ENCODE results near the gene PTTG1. TPM values are rescaled to one million over a fixed set of nuclear protein-coding genes. Genes with fewer than 3 reads are reported as not detected.

Gene PTTG1
- polyA plus RNA-seq, 1 donor from 2014 or later: 19.1 TPM

DNA sequence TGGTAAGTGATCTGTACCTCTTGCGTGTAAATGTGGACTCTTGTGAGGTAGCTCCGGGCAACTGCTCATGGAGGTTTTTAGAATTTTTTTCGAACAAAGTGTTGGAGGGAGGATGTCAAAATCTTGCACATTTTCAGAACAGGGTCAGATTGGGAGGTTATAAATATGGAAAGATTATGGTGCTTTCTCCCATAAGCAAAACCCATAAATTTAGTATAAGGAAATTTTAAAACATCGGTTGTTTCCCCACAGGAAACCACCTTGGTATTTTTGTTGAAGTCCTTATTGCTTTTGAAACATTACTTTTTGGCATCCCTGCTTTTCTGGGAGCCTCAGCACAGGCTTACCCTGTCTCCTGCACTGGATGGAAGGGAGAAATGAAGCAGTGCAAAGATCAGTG is 33.9 kb downstream of the PTTG1 start:
- H3K27me3 Mint-ChIP-seq: peaks cover 9% of the 10 kb centered on the region
- no peaks in the 10 kb centered on the region for H3K36me3 Mint-ChIP-seq
- no peak overlapping the region for H3K4me3 Mint-ChIP-seq
- H3K4me1 Mint-ChIP-seq: peaks cover 3 to 9% (median 4%) of the 10 kb centered on the region in 3 donors
- no peak overlapping the region for H3K27ac Mint-ChIP-seq
- no peaks in the 10 kb centered on the region for H3K9me3 Mint-ChIP-seq

DNA sequence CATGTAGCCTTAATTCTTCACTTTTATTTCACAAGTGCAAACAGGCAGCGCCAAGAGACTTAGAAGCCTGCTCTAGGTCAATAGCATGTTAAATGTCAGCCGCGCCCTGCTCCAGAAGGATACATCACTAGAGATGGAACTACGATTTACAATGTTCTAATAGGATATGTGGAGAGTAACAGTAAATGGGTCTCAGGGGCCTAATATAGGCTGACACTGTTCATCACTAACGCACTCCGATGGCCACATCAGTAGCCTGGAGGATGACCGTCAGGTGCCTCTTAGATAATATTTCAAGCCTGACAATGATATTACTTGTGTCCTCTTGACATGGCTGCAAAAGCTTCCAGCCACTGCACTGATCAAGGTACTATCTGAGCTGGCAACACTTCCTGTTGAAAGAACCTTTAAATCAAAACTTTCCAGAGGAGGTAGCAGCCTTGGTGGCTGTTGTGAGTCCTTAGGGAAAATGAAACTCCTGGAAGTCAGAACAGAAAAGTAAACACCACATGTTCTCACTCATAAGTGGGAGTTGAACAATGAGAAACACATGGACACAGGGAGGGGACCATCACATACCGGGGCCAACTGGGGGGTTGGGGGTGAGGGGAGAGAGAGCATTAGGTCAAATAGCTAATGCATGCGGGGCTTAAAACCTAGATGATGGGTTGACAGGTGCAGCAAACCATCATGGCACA is 35.0 kb downstream of the PTTG1 start:
- Mint-ChIP-seq H3K4me1 (peaks cover 3 to 10% (median 4%) of the 10 kb centered on the region in 3 donors), H3K36me3 (no peaks in the 10 kb centered on the region), H3K27ac (no peak overlapping the region), H3K9me3 (no peaks in the 10 kb centered on the region), H3K27me3 (peaks cover 9% of the 10 kb centered on the region), H3K4me3 (no peak overlapping the region)

DNA sequence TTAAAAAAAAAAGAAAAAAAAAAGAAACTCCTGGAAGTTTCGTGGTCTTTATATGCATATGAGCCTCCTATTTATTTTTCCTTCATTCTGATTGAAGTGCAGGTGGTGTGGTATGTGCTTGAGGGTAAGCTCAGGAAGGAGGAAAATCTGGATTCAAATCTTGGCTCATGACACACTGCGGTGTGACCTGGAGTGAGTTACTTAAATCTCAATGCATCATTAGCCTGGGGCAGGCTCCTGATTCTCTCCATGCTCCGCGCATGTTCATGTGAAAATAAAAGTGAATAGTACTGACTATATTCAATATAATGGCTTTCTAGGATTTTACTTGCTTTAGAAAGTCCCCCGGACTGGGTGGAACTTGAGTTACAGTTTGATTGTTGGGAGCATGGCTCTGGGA is 35.6 kb downstream of the PTTG1 start:
- Mint-ChIP-seq H3K36me3 (no peaks in the 10 kb centered on the region), H3K4me3 (no peak overlapping the region), H3K27me3 (peaks cover 9% of the 10 kb centered on the region), H3K9me3 (no peaks in the 10 kb centered on the region), H3K27ac (no peak overlapping the region), H3K4me1 (peaks cover 4 to 12% (median 5%) of the 10 kb centered on the region in 3 donors)

DNA sequence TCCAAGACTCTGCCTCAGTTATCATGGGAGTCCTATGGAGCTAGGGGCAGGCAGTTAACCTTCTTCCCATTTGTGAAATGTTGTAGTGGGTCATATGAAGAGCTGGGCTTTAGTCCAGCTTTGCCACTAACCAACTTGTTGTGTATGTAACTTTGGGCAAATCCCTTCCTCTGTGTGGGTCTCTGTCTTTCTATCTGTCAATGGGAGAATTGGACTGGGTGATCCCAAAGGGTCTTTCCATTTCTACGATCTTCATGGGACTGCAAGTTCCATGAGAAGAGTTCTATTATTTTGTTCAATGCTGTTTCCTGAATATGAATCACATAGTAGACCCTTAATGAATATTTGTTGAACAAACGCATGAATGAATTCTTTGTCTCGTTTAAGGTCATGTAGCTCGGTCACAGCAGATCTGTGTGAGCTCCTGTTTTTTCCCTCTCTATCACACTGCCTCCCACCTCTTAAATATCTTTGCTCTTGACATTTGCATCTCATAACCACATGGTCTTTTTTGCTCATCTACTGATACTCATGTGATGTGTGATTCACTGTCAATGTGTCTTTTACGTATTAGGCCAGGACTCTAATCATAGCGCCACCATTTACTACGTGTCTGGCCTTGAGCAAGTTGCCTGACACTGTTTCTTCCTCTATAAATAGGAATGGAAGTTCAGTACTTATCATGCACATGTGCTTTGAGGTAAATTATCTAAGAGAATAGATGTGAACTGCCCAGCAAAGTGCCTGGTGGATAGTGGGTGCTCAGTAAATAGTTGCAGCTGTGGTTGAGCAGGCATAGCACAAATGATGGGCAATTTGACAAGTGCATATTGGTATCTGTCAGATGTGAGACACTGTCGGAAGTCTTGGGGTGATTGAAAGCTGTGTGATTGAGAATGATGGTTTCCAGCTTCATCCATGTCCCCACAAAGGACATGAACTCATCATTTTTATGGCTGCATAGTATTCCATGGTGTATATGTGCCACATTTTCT is 37.4 kb downstream of the PTTG1 start:
- Mint-ChIP-seq H3K27me3 (peaks cover 9% of the 10 kb centered on the region), H3K27ac (no peak overlapping the region), H3K4me3 (no peak overlapping the region), H3K9me3 (no peaks in the 10 kb centered on the region), H3K36me3 (no peaks in the 10 kb centered on the region), H3K4me1 (peaks cover 6 to 11% (median 7%) of the 10 kb centered on the region in 3 donors)

DNA sequence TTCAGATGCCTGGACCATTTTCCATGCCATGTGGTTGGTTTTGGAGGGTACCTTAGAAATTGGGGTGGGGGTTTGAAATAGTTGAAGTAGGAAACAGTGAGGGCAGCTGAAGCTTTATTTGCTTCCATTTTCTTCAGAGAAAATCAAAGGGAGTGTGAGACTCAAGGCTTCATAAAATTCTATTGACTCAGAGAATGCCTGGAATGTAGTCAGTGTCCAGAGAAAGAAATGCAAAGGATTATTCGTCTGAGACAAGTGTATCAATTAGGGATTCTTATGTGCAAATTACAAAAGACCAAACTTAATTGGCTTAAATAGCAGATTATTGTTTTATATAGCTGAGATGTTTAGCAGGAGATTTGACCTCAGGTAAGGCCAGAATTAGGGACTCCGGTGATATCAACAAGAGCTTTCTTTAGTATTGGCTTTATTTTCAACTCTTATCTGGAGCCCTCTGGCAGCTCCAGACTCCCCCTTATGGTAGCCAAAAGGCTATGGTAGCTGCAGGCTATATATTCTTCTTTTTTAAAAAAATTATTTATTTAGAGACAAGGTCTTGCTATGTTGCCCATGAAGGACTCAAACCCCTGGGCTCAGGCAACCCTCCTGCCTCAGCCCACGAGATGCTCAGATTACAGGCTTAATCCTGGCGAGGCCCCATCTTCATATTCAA is 38.9 kb downstream of the PTTG1 start:
- peaks cover 9 to 14% (median 14%) of the 10 kb centered on the region in 3 donors for H3K4me1 Mint-ChIP-seq
- H3K36me3 Mint-ChIP-seq: no peaks in the 10 kb centered on the region
- H3K27me3 Mint-ChIP-seq: peaks cover 3% of the 10 kb centered on the region
- H3K27ac Mint-ChIP-seq: no peak overlapping the region
- H3K4me3 Mint-ChIP-seq: no peak overlapping the region
- no peaks in the 10 kb centered on the region for H3K9me3 Mint-ChIP-seq

DNA sequence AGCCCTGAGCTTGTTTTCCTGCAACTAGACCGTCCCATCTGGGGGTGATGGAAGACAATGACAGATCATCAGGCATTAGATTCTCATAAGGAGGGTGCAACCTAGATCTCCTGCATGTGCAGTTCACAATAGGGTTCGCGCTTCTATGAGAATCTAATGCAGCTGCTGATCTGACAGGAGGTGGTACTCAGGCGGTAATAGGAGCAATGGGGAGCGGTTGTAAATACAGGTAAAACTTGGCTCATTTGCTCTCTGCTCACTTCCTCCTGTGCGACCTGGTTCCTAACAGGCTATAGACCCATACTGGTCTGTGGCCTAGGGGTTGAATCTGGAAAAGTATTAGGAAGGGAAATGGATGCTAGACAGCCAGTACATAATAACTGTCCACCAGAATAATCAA is 39.7 kb downstream of the PTTG1 start:
- Mint-ChIP-seq H3K27ac (no peak overlapping the region), H3K9me3 (no peaks in the 10 kb centered on the region), H3K4me3 (no peak overlapping the region), H3K36me3 (no peaks in the 10 kb centered on the region), H3K27me3 (peaks cover 2% of the 10 kb centered on the region), H3K4me1 (peaks cover 12 to 16% (median 14%) of the 10 kb centered on the region in 3 donors)

DNA sequence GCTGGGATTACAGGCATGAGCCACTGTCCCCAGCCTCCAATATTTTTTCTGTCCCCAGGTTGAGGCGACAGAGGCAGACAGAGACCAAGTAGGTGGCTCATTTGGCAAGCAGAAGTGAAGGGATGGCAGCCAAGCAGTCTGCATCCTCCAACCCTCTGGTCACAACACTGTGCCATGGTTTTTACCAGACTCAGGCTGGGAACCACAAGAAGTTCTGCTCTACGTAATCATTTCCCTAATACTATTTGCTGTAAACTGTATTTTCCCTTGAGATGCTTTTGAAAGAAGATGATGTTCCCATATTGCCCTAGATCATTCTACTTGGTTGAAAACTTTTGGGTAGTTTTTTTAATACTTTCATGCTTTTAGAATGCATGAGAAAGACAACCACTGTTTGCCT is 40.5 kb downstream of the PTTG1 start:
- H3K27ac Mint-ChIP-seq: no peak overlapping the region
- peaks cover 4% of the 10 kb centered on the region for H3K27me3 Mint-ChIP-seq
- H3K9me3 Mint-ChIP-seq: no peaks in the 10 kb centered on the region
- H3K4me1 Mint-ChIP-seq: peaks cover 20 to 23% (median 22%) of the 10 kb centered on the region in 3 donors
- H3K4me3 Mint-ChIP-seq: no peak overlapping the region
- H3K36me3 Mint-ChIP-seq: no peaks in the 10 kb centered on the region

DNA sequence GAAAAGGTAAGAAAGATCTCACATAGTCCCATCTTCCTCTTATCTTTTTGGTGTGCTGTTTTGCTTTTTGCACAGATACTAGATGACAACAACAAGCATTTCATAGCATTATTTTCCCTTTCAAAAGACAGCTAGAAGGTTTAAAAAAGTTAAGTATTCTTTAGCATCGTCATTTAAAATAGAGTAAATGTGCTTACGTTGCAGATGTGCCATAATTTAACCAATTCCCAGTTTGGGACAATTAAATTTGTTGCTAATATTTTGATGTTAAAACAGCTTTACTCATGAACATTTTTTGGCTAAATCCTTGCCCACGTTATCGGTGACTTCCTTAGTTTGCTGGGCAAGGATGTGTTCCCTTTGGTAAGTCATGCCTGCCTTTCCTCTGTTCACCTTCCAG is 41.6 kb downstream of the PTTG1 start:
- peak overlapping the region in 1 of 4 donors; percentile 30 for H3K4me3 Mint-ChIP-seq
- peaks cover 4% of the 10 kb centered on the region for H3K27me3 Mint-ChIP-seq
- H3K9me3 Mint-ChIP-seq: no peaks in the 10 kb centered on the region
- H3K36me3 Mint-ChIP-seq: no peaks in the 10 kb centered on the region
- H3K4me1 Mint-ChIP-seq: peaks cover 27 to 30% (median 29%) of the 10 kb centered on the region in 3 donors
- H3K27ac Mint-ChIP-seq: no peak overlapping the region

DNA sequence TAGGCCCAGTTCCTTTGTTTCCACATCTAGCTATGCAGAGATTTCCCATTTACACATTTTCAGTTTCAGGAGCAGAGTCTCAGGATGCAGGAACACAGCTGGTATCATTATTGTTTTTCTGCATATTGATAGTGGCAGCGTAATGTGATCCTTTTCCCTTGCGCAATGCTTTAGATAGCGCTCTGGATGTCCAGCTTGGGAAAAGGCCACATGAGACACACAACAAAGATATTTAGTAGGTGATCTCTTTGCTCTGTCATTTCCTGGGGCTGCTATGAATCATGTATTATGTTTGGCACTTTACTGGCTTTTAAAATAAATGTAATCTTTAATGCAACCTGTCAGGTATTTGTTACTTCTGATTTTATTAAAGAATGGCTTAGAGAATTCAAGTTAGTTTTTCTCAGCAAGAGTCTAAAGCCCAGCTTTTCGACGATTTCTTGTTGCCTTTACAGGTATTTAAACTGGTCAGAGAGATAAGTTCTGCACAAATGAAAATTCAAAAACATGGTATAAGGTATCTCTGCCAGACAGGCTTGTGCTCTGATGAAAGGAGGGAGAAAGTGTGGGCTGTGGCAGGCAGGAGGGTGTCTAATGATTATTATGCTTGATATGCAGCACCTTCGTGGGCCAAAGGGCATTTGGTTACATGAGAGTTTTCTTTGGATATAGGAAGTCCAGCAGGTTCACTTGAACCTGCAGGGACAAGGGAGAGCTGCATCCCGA is 42.2 kb downstream of the PTTG1 start:
- Mint-ChIP-seq H3K4me1 (peaks cover 32 to 34% (median 34%) of the 10 kb centered on the region in 3 donors), H3K36me3 (no peaks in the 10 kb centered on the region)

DNA sequence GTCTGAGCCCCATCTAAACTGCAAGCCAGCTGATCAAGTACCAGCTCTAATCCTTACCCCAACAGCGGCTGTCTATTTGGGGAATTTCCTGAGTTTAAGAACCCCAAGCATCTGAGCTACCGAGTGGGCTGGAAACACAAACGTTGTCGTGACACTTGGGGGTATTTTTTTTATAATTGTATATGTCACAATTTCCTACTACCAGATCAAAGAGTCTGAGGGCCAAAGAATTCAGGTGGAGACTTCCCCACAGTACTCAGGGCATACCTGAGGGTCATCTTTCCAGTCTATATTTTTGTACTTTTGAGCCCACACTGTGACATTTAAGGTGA is 42.8 kb downstream of the PTTG1 start:
- Mint-ChIP-seq H3K4me3 (no peak overlapping the region), H3K27ac (no peak overlapping the region), H3K4me1 (peaks cover 34 to 36% (median 36%) of the 10 kb centered on the region in 3 donors), H3K9me3 (no peaks in the 10 kb centered on the region), H3K27me3 (peaks cover 4% of the 10 kb centered on the region), H3K36me3 (no peaks in the 10 kb centered on the region)

More for the DNA sequence above, 42.2 kb downstream of the PTTG1 start:
- no peak overlapping the region for H3K4me3 Mint-ChIP-seq
- H3K27ac Mint-ChIP-seq: no peak overlapping the region
- H3K9me3 Mint-ChIP-seq: no peaks in the 10 kb centered on the region
- peaks cover 4% of the 10 kb centered on the region for H3K27me3 Mint-ChIP-seq

DNA sequence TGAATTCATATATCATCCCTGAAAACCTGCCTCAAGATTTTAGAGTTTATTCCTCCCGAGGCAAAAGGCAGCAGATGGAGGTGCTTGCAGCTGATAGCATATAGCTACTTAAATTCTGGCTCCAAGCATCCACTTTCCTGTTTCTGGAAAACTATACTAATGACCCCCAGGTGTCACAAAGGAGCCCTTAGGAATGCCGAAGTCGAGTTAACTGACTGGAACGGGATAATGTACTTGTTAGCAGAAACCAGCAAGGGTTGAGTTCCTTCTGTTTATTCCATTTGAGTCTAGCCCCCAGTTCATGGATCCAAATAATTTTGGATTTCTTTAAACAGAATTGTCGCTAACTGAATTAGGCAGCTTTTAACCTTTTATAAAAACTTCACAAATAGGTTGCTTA is 44.5 kb downstream of the PTTG1 start:
- H3K27ac Mint-ChIP-seq: no peak overlapping the region
- peaks cover 2% of the 10 kb centered on the region for H3K27me3 Mint-ChIP-seq
- H3K4me3 Mint-ChIP-seq: no peak overlapping the region
- peaks cover 47 to 50% (median 48%) of the 10 kb centered on the region in 3 donors for H3K4me1 Mint-ChIP-seq
- H3K36me3 Mint-ChIP-seq: no peaks in the 10 kb centered on the region
- H3K9me3 Mint-ChIP-seq: no peaks in the 10 kb centered on the region

DNA sequence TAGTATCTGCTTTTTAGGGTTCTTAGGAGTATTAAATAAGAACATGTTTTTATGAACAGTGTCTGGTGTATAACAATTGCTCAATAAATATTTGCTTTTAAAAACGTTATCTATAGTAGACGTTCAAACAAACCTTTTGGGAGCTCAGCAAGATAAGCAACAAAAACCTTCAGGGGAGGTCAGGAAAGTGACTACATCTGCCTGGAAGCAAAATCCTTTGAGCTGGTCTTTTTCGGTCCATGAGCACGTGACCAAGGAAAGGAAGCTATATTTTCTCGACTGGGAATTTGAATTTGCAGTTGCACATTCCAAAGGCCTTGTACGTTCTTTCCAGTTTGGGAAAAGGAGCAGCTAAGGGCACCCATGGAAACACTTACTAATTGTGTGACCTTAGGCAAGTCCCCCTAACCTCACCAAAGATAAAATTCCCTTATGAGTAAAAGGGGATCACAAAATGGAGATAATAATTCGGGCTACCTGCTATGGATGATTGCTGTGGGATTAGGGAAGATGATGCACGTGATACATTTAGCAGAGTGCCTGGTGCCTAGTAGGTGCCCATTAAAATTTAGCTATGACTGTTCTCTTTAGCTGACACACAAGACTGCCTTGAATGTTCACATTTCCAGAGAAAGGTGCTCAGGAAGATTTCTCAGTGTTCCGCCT is 45.4 kb downstream of the PTTG1 start:
- Mint-ChIP-seq H3K27ac (peak overlapping the region; percentile 54 to 92 (median 87)), H3K9me3 (no peaks in the 10 kb centered on the region), H3K27me3 (peaks cover 2% of the 10 kb centered on the region), H3K4me1 (peaks cover 54 to 56% (median 54%) of the 10 kb centered on the region in 3 donors), H3K4me3 (peak overlapping the region; percentile 76 to 98 (median 96)), H3K36me3 (no peaks in the 10 kb centered on the region)

DNA sequence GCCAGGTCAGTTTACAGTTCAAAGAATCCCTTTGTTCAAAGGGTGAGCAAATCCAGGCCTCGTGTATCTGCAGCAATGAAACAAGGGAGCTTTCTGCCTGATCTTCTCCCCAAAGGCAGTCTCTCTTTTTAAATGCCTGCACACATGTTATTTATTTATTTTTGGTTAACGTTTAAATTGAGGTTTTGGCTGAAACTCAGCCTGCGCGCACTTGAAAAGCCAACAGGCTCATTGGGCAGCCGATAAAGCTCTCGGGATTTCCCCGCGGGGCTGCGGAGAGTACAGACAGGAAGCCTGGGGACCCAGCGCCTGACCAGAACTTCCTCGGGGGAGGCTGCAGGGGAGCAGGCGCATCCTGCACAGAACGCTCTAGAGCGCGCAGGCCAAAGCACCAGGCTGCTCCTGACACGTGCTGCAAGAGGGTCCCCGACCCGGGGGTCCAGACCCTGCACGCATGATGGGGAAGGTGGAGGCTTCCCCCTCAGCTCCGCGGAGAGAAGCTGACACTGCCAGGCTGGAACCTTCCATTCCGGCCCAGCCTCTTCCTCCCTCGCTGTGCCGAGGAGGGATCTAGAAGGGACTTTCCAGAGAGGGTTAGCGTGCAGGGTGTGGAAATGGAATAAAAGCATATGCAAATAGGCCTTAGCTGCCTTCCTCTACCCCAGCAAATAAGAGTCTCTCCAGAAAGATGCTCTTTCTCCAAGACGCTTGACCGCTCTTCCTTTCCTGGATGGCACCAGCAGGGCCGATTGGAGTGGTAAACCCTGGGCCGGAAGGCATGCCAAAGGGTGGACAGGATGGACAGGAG is 46.1 kb downstream of the PTTG1 start:
- Mint-ChIP-seq H3K9me3 (no peaks in the 10 kb centered on the region), H3K27me3 (peaks cover 2% of the 10 kb centered on the region), H3K4me1 (peaks cover 52 to 53% (median 53%) of the 10 kb centered on the region in 3 donors), H3K36me3 (no peaks in the 10 kb centered on the region), H3K4me3 (peak overlapping the region; percentile 76 to 98 (median 96)), H3K27ac (peak overlapping the region; percentile 54 to 92 (median 87))

All from IgD-negative memory B cell (primary cell).